Body of pancreas (tissue), 4 donors: ENCODE data around the gene PNPLA7. TPM values are rescaled to one million over a fixed set of nuclear protein-coding genes. Genes with fewer than 3 reads are reported as not detected.

Experiments used
- ATAC-seq: fragments of 150-250 bp; one replicate; pipeline ENCODE4 v1.9.1; 2016
- DNase-seq, 4 donors: peaks; one replicate each; pipeline ENCODE4 v3.0.0-alpha.2; 2019
- H3K27ac ChIP-seq, 4 donors: fragments of 200-600 bp; sonication (generic); 1 replicate in 3 of 4; 2 replicates in 1 of 4; pipeline versions ENCODE4 v1.5.1 to v1.6.1; 2016 to 2019; ENCODE audit warnings: mild to moderate bottlenecking in 1 of 4, mixed read lengths in 1 of 4, moderate library complexity in 1 of 4
- H3K27me3 ChIP-seq, 2 donors: fragments of 200-600 bp; sonication (generic); one replicate each; pipeline ENCODE4 v1.6.0; 2016; ENCODE audit warnings: mild to moderate bottlenecking in 1 of 2
- H3K36me3 ChIP-seq, 2 donors: fragments of 200-600 bp; sonication (generic); replicated peaks in 1 of 2; 2 replicates each; pipeline ENCODE4 v1.5.1; 2016; ENCODE audit warnings: low read depth in 2 of 2; ENCODE audit not compliant: insufficient read depth in 1 of 2
- H3K4me1 ChIP-seq: fragments of 200-600 bp; sonication (generic); one replicate; pipeline ENCODE4 v1.6.0; 2016
- H3K4me3 ChIP-seq, 2 donors: fragments of 200-600 bp; sonication (generic); 1 replicate in 1 of 2; 2 replicates in 1 of 2; pipeline ENCODE4 v1.5.1; 2016 to 2019
- H3K9me3 ChIP-seq, 3 donors: fragments of 200-600 bp; sonication (generic); 1 replicate in 2 of 3; 2 replicates in 1 of 3; pipeline ENCODE4 v1.5.1; 2016
- POLR2A ChIP-seq, 3 donors: fragments of 450-650 bp; IDR thresholded peaks; one replicate each; pipeline ENCODE4 v1.6.1; 2016; ENCODE audit warnings: antibody characterized with exemption in 3 of 3, mild to moderate bottlenecking in 2 of 3
- WGBS, 2 donors: methylation state at CpG; one replicate each; pipeline ENCODE4 v1.1.5; 2017; 5-methylcytosine and 5-hydroxymethylcytosine counted together
- intact Hi-C: fragments of 100-400 bp; cut with DNase I; formaldehyde crosslinking; loops from one replicate; pipeline ENCODE4 v1.15.1; 2023
- total RNA-seq, 2 donors: library from RNA; depleted of rRNA; stranded (reverse); fragments of >200 nt; gene quantifications; one replicate each; pipeline ENCODE4 v1.1.0, GENCODE V29; 2016
- TF ChIP-seq, protein P1 (sequence below), 7 experiments: fragments of 450-650 bp in 4 of 7; fragments of 200-600 bp in 3 of 7; sonication (generic) in 3 of 7; IDR thresholded peaks; one replicate each; pipeline ENCODE4 v1.5.1; 2016 to 2019; ENCODE audit warnings: antibody characterized with exemption in 7 of 7

PNPLA7 gene
- total RNA-seq, 2 donors from 2014 or later, result 16.1 to 27.7 TPM

DNA sequence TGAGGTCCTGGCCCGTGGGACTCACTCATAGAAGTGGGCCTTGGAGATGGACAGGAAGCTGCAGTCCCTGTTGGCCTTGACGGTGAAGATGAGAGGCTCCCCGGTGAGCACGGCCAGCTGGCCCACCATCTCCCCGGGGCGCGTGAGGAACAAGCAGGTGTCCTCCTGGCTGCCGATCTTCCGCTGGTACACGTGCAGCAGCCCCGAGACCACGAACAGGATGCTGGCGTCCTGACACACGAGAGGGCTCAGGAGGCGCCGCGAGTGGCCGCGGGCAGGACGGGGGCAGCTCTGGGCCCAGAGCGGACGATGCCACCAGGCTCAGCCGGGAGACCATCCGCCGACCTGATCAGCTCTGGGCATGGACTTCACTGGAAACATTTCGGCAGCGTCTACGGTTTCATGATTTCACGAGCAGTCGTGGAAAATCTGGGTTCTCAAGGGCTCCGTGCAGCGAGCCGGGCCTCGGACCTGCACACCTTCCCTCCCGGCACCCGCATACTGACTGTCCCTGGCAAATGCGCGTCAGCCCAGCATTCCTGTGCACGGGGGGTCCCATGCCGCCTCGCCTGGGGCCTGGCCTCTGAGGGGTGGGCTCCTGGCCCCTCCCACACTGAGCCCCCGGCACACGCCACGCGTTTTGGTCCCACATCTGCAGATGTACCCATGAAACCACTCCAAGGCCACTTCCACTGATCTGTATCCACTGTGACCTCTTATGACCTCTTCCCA, 49.4 kb downstream of the PNPLA7 start:
- no peak for DNase-seq

DNA sequence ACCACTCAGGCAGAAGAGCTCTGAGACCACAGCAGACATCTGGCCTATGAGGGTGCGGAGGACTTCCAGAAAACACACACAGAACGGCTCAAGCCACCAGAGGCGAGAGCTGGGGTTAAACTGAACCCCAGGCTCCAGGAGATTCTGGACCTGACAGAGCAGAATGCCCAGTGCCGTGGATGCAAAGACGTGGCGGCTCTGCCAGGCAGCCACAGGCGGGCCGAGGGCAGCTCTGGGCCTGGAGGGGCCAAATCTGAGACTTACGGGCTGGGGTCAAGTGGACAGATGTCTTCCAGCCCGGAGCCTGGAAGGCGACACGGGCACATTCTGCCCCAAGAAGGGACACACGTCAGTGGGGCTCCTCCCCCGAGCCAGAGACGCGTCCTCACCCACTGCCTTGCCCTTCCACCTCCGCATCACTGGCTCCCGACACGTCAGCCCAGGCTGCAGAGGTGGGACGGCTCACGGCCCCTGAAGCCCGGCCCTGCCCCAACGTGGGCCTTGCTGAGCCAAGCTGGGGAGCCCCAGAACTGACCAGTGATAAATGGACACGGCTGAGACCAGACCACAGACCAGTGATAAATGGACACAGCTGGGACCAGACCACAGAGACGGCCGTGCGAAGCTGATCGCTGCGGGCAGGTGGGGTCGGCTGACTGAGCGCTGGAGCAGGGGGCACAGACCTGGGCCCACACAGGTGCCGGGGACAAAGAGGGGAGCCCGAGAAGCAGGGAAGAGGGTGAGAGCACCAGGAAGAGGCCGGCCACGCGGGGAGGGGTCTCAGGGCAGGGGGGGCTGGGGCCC, 50.1 kb downstream of the PNPLA7 start:
- TF ChIP-seq POLR2A (IDR thresholded peaks at IDR 0.05), result no peak
- TF ChIP-seq, protein P1, sequence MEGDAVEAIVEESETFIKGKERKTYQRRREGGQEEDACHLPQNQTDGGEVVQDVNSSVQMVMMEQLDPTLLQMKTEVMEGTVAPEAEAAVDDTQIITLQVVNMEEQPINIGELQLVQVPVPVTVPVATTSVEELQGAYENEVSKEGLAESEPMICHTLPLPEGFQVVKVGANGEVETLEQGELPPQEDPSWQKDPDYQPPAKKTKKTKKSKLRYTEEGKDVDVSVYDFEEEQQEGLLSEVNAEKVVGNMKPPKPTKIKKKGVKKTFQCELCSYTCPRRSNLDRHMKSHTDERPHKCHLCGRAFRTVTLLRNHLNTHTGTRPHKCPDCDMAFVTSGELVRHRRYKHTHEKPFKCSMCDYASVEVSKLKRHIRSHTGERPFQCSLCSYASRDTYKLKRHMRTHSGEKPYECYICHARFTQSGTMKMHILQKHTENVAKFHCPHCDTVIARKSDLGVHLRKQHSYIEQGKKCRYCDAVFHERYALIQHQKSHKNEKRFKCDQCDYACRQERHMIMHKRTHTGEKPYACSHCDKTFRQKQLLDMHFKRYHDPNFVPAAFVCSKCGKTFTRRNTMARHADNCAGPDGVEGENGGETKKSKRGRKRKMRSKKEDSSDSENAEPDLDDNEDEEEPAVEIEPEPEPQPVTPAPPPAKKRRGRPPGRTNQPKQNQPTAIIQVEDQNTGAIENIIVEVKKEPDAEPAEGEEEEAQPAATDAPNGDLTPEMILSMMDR (IDR thresholded peaks at IDR 0.05), result no peak
- H3K4me1 ChIP-seq, result no peaks in the 10 kb centered on the region
- H3K9me3 ChIP-seq, result no peaks in the 10 kb centered on the region
- no peak overlapping the region for H3K4me3 ChIP-seq
- ATAC-seq (no peak), DNase-seq (no peak)
- H3K36me3 ChIP-seq, result peaks cover 0 to 2% of the 10 kb centered on the region in 2 donors
- H3K27ac ChIP-seq, result no peak overlapping the region
- no peaks in the 10 kb centered on the region for H3K27me3 ChIP-seq
- 93 to 97% methylated on average over 27 to 31 of the region's 36 CpGs for WGBS, 2 donors
- intact Hi-C loops, result no loop called here

More for the DNA sequence above, 49.4 kb downstream of the PNPLA7 start:
- WGBS, 2 donors, result 89 to 96% methylated on average over 34 to 42 of the region's 45 CpGs
- H3K27me3 ChIP-seq, result no peaks in the 10 kb centered on the region
- peaks cover 0 to 2% of the 10 kb centered on the region in 2 donors for H3K36me3 ChIP-seq
- ATAC-seq, result no peak
- no peak overlapping the region for H3K27ac ChIP-seq
- H3K9me3 ChIP-seq, result no peaks in the 10 kb centered on the region
- intact Hi-C loops, result no loop called here
- H3K4me1 ChIP-seq, result no peaks in the 10 kb centered on the region
- no peak for TF ChIP-seq POLR2A (IDR thresholded peaks at IDR 0.05)
- TF ChIP-seq, protein P1 (IDR thresholded peaks at IDR 0.05), result no peak
- no peak overlapping the region for H3K4me3 ChIP-seq

DNA sequence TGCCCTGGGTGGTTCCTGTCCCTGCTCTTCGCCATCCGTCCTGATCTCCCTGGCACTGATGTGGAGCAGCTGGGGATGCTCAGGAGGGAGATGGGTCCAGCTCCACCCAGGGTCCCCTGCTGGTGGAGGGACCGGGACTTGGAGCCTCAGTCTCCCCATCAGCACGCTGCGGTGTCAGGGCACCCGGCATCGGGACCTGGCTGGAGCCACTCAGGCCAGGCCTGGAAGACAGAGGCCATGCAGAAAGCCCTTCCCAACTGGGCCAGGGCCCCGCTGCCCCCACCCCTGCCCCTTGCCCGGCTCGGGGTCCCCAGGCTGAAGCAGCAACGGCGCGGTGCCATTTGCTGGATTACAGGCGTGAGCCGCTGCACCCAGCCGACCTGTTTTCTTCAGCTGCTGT, 50.8 kb downstream of the PNPLA7 start:
- Histone ChIP-seq H3K27me3 (no peaks in the 10 kb centered on the region), H3K4me1 (no peaks in the 10 kb centered on the region), H3K36me3 (peaks cover 0 to 2% of the 10 kb centered on the region in 2 donors), H3K9me3 (no peaks in the 10 kb centered on the region), H3K27ac (no peak overlapping the region), H3K4me3 (no peak overlapping the region)
- 90% methylated on average over 16 of the region's 16 CpGs; no CpG with 5 or more reads in 1 of the 2 donors for WGBS, 2 donors
- TF ChIP-seq POLR2A (IDR thresholded peaks at IDR 0.05), result no peak
- TF ChIP-seq, protein P1 (IDR thresholded peaks at IDR 0.05), result no peak
- intact Hi-C loops, result no loop called here
- DNase-seq, result no peak
- ATAC-seq, result no peak

DNA sequence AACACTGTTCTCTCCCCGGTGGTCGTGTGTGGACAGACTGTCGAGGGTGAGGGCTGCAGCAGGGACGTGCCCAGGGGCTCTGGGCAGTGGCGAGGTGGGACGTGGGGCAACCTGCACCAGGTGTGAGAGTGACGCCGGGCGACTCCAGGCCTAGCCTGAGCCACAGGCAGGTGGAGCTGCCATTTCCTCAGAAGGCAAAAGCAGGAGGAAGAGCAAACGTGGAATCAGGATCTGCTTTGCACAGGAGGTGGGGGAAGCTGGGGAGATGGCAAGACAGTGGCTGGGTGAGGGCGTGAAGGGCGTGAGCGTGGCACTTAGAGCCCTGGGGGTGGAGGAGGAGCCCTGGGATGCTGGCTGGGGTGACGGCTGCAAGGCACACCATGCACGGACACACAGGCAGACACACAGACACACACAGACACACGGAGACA, 51.5 kb downstream of the PNPLA7 start:
- TF ChIP-seq, protein P1 (IDR thresholded peaks at IDR 0.05), result no peak
- TF ChIP-seq POLR2A (IDR thresholded peaks at IDR 0.05), result no peak
- ATAC-seq (no peak), DNase-seq (no peak)
- Histone ChIP-seq H3K27ac (no peak overlapping the region), H3K36me3 (peaks cover 0 to 2% of the 10 kb centered on the region in 2 donors), H3K27me3 (no peaks in the 10 kb centered on the region), H3K4me1 (no peaks in the 10 kb centered on the region), H3K9me3 (no peaks in the 10 kb centered on the region), H3K4me3 (no peak overlapping the region)
- intact Hi-C loops, result no loop called here
- WGBS, 2 donors, result 92 to 95% methylated on average over 13 to 16 of the region's 16 CpGs
